HL-60 (cell line): ENCODE measurements around the gene POC1B.

ENCODE experiments used
- DNase-seq, 2 experiments: peaks; one replicate each; pipeline ENCODE4 v3.0.0-alpha.2; 2010 to 2020; ENCODE audit warnings: low read depth in 1 of 2, low spot score in 1 of 2
- H3K27ac ChIP-seq: fragments of 250-450 bp; sonication (Bioruptor Pico); replicated peaks from 2 replicates; pipeline ENCODE4 v1.5.1; 2020; ENCODE audit warnings: mild to moderate bottlenecking, moderate library complexity
- H3K27me3 ChIP-seq: fragments of 250-450 bp; sonication (Bioruptor Pico); 2 replicates; pipeline ENCODE4 v1.5.1; 2021; ENCODE audit warnings: mild to moderate bottlenecking, moderate library complexity; ENCODE audit not compliant: insufficient read depth, poor library complexity, severe bottlenecking
- H3K4me3 ChIP-seq: replicated peaks from 2 replicates; pipeline ENCODE4 v1.5.1; 2011; ENCODE audit warnings: mild to moderate bottlenecking, control low read depth, low read length; ENCODE audit not compliant: insufficient read depth
- GABPA ChIP-seq: IDR thresholded peaks from 2 replicates; pipeline ENCODE4 v1.6.1; 2012; ENCODE audit warnings: low read depth
- POLR2AphosphoS5 ChIP-seq: IDR thresholded peaks from 2 replicates; pipeline ENCODE4 v1.6.1; 2012; ENCODE audit warnings: low read depth
- SPI1 ChIP-seq: IDR thresholded peaks from 2 replicates; pipeline ENCODE4 v1.6.1; 2012; ENCODE audit warnings: low read depth, mild to moderate bottlenecking, borderline replicate concordance
- TF ChIP-seq, protein P1 (sequence below): IDR thresholded peaks from one replicate; pipeline ENCODE4 v1.5.1; 2011; ENCODE audit warnings: low read length, control low read depth, inconsistent platforms; ENCODE audit not compliant: insufficient read depth
- TF ChIP-seq, protein P2 (sequence below): IDR thresholded peaks from 2 replicates; pipeline ENCODE4 v1.6.1; 2012; ENCODE audit warnings: low read depth; ENCODE audit not compliant: insufficient replicate concordance

POC1B gene

DNA sequence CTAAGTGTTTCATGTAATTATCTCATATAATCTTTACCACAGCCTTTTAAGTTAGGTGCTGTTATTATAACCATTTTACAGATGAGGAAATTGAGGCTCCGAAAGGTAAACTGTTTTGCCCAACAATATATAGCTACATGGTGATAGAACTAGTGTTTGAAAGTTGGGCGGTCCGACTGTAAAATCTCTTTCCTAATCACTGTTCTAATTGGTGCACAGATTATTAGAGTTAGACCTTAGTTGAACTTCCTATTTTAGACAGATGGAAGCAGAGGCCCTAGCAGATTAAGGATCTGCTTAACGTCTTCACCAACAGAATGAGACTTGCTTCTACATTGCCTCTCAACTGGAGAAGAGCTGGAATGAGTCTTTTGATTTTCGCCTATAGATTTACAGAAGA lies 143.5 kb downstream of the POC1B start:
- TF ChIP-seq SPI1 = no peak
- TF ChIP-seq, protein P1, sequence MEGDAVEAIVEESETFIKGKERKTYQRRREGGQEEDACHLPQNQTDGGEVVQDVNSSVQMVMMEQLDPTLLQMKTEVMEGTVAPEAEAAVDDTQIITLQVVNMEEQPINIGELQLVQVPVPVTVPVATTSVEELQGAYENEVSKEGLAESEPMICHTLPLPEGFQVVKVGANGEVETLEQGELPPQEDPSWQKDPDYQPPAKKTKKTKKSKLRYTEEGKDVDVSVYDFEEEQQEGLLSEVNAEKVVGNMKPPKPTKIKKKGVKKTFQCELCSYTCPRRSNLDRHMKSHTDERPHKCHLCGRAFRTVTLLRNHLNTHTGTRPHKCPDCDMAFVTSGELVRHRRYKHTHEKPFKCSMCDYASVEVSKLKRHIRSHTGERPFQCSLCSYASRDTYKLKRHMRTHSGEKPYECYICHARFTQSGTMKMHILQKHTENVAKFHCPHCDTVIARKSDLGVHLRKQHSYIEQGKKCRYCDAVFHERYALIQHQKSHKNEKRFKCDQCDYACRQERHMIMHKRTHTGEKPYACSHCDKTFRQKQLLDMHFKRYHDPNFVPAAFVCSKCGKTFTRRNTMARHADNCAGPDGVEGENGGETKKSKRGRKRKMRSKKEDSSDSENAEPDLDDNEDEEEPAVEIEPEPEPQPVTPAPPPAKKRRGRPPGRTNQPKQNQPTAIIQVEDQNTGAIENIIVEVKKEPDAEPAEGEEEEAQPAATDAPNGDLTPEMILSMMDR = no peak
- peak in 1 of 2 experiments; percentile 51 for DNase-seq
- Histone ChIP-seq H3K27me3 (no peaks in the 10 kb centered on the region), H3K27ac (peak overlapping the region; percentile 59), H3K4me3 (no peak overlapping the region)

DNA sequence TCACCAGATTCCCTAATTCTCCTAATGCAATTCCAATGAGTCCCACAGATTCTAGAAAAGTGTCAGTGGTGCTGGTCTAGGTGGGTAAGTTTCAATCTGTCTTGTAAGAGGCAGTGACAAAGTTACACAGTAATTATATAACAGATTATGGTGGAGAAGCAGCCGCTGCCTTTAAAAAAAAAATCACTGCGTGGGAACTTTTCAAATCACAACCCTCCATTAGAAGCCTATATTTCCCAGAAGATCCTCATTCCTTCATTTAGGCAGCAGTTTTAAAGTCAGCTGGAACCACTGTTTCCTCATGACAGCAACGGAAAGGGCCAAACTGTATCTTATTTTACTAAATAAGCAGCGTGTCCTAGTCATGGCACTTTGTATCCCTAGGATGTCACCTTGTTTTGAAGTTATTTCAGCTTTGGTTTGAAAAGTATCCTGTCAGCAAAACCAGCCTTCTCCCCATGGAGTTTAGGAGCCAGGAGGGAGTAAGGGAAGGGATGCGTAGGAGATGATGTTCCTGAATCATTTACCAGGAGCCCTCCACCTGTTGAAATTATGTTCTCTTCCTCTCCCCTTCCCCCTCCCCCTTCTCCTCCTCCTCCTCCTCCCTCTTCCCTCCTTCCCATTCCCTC lies 145.9 kb downstream of the POC1B start:
- Histone ChIP-seq H3K4me3 (no peak overlapping the region), H3K27me3 (no peaks in the 10 kb centered on the region), H3K27ac (no peak overlapping the region)
- TF ChIP-seq POLR2AphosphoS5 = no peak
- TF ChIP-seq GABPA = no peak
- TF ChIP-seq, protein P1 = no peak
- TF ChIP-seq, protein P2, sequence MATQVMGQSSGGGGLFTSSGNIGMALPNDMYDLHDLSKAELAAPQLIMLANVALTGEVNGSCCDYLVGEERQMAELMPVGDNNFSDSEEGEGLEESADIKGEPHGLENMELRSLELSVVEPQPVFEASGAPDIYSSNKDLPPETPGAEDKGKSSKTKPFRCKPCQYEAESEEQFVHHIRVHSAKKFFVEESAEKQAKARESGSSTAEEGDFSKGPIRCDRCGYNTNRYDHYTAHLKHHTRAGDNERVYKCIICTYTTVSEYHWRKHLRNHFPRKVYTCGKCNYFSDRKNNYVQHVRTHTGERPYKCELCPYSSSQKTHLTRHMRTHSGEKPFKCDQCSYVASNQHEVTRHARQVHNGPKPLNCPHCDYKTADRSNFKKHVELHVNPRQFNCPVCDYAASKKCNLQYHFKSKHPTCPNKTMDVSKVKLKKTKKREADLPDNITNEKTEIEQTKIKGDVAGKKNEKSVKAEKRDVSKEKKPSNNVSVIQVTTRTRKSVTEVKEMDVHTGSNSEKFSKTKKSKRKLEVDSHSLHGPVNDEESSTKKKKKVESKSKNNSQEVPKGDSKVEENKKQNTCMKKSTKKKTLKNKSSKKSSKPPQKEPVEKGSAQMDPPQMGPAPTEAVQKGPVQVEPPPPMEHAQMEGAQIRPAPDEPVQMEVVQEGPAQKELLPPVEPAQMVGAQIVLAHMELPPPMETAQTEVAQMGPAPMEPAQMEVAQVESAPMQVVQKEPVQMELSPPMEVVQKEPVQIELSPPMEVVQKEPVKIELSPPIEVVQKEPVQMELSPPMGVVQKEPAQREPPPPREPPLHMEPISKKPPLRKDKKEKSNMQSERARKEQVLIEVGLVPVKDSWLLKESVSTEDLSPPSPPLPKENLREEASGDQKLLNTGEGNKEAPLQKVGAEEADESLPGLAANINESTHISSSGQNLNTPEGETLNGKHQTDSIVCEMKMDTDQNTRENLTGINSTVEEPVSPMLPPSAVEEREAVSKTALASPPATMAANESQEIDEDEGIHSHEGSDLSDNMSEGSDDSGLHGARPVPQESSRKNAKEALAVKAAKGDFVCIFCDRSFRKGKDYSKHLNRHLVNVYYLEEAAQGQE = no peak
- no peak for TF ChIP-seq SPI1
- no peak for DNase-seq

DNA sequence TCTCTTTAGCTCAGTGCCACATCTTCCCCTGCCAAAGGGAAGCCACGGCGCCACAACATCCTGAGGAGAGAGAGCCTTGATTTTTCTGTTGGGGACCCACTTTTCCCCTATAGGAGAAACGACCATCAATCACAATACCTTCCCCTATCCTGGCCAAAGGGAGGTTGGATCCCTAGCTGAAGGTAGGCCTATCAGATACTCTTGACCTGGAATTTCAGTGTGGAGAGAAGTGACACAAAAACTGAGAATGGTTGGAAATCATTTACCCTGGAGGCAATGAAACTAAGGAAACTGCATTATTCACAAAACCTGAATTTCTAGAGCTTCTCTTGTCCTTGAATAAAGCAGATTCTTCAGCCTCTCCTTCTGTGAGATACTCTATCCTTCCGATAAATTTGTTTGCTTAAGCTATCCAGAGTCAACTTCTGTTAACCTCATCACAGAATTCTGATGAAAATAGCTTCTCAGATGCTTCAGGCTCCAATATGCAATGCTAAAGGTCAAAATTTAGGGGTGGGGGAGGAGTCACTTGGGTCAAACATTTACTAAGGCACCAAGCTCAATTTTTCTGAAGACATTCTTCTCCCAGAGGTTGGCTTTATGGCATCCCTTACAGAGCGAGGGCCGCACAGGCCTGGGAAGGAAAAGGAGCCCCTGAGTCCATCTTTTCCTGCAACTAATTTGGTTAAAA lies 146.6 kb downstream of the POC1B start:
- Histone ChIP-seq H3K27me3 (no peaks in the 10 kb centered on the region), H3K4me3 (no peak overlapping the region), H3K27ac (no peak overlapping the region)
- DNase-seq = no peak
- TF ChIP-seq SPI1 (no peak), POLR2AphosphoS5 (no peak), GABPA (no peak)
- TF ChIP-seq, protein P1 = no peak
- TF ChIP-seq, protein P2 = no peak
